Hepatocyte (in vitro differentiated cells): ENCODE measurements around the gene SFMBT2.

Experiments
- EZH2phosphoT487 ChIP-seq: fragments of 200-600 bp; sonication (generic); IDR thresholded peaks from one replicate; pipeline ENCODE4 v1.6.1; 2018; ENCODE audit warnings: antibody characterized with exemption, mild to moderate bottlenecking, low read depth, moderate library complexity; ENCODE audit not compliant: unreplicated experiment, severe bottlenecking
- TF ChIP-seq, protein P1 (sequence below): fragments of 200-600 bp; sonication (generic); IDR thresholded peaks from 2 replicates; pipeline ENCODE4 v1.5.1; 2016; ENCODE audit warnings: antibody characterized with exemption, mild to moderate bottlenecking; ENCODE audit not compliant: poor library complexity

DNA sequence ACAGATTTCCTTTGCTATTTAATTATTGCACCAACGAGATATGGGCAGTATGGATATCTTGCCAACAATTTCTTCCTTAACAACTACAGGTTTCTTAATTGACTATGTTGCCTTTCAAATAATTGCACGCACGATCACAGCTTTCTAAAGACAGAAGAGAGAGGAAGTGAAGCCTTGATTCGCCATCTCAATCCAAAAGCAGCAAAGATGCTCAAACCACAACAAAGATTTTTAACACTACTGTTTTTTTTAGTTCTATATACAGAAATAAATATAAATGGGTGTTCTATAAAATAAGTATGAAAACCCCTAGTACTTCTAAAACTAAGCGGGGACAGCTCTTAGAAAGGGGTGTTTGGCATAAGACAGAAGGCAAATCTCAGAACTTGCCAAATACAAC, 251.3 kb downstream of the SFMBT2 start:
- TF ChIP-seq, protein P1, sequence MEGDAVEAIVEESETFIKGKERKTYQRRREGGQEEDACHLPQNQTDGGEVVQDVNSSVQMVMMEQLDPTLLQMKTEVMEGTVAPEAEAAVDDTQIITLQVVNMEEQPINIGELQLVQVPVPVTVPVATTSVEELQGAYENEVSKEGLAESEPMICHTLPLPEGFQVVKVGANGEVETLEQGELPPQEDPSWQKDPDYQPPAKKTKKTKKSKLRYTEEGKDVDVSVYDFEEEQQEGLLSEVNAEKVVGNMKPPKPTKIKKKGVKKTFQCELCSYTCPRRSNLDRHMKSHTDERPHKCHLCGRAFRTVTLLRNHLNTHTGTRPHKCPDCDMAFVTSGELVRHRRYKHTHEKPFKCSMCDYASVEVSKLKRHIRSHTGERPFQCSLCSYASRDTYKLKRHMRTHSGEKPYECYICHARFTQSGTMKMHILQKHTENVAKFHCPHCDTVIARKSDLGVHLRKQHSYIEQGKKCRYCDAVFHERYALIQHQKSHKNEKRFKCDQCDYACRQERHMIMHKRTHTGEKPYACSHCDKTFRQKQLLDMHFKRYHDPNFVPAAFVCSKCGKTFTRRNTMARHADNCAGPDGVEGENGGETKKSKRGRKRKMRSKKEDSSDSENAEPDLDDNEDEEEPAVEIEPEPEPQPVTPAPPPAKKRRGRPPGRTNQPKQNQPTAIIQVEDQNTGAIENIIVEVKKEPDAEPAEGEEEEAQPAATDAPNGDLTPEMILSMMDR, result no peak
- no peak for TF ChIP-seq EZH2phosphoT487
